Caco-2 (cell line): ENCODE results near the gene DHX32. TPM values are rescaled to one million over a fixed set of nuclear protein-coding genes. Genes with fewer than 3 reads are reported as not detected.

ENCODE experiments used
- BruUV-seq: library from RNA; stranded (reverse); fragments of 400-500 nt; replicated peaks from 2 replicates; lab custom pipeline; 2021; lab: Mats Ljungman, UMichigan
- CTCF ChIA-PET: fragments of 300-600 bp; sonication (Branson Sonifier 250); formaldehyde crosslinking; loops from one replicate; lab custom pipeline; 2022; ENCODE audit warnings: antibody characterized with exemption; lab: Charles Lee
- POLR2A ChIA-PET: fragments of 300-600 bp; sonication (Branson Sonifier 250); formaldehyde crosslinking; loops from one replicate; lab custom pipeline; 2022; ENCODE audit warnings: antibody characterized with exemption; lab: Charles Lee
- DNase-seq, 2 experiments: peaks; one replicate each; pipeline versions ENCODE4 v3.0.0 to v3.0.0-alpha.2; 2020 to 2022
- H3K27me3 ChIP-seq: replicated peaks from 2 replicates; pipeline ENCODE4 v1.6.0; 2011; ENCODE audit warnings: low read length; ENCODE audit not compliant: control insufficient read depth, insufficient read depth
- H3K36me3 ChIP-seq: 2 replicates; pipeline ENCODE4 v1.5.1; 2011; ENCODE audit warnings: low read length; ENCODE audit not compliant: control insufficient read depth, insufficient read depth
- H3K4me1 ChIP-seq: fragments of 250-450 bp; sonication (Bioruptor Pico); 2 replicates; pipeline ENCODE4 v1.5.1; 2020; ENCODE audit warnings: mild to moderate bottlenecking
- H3K4me3 ChIP-seq: 2 replicates; pipeline ENCODE4 v1.5.1; 2011; ENCODE audit warnings: low read depth, mild to moderate bottlenecking, control low read depth, low read length
- H3K9me3 ChIP-seq: fragments of 250-450 bp; sonication (Bioruptor Pico); 2 replicates; pipeline ENCODE4 v1.5.1; 2020; ENCODE audit warnings: mild to moderate bottlenecking, moderate library complexity
- H3K27ac Mint-ChIP-seq: one replicate; pipeline ENCODE4 v1.8.0; 2022; ENCODE audit warnings: mixed read lengths; ENCODE audit not compliant: unreplicated experiment
- H3K27me3 Mint-ChIP-seq: one replicate; pipeline ENCODE4 v1.8.0; 2022; ENCODE audit warnings: mixed read lengths; ENCODE audit not compliant: insufficient read depth, unreplicated experiment
- H3K36me3 Mint-ChIP-seq: one replicate; pipeline ENCODE4 v1.8.0; 2022; ENCODE audit warnings: mild to moderate bottlenecking, mixed read lengths; ENCODE audit not compliant: insufficient read depth, unreplicated experiment
- H3K4me1 Mint-ChIP-seq: one replicate; pipeline ENCODE4 v1.8.0; 2022; ENCODE audit warnings: low read depth, mixed read lengths; ENCODE audit not compliant: unreplicated experiment
- H3K4me3 Mint-ChIP-seq: one replicate; pipeline ENCODE4 v1.8.0; 2022; ENCODE audit warnings: mild to moderate bottlenecking, moderate library complexity, mixed read lengths; ENCODE audit not compliant: unreplicated experiment
- H3K9me3 Mint-ChIP-seq: one replicate; pipeline ENCODE4 v1.8.0; 2022; ENCODE audit warnings: mixed read lengths; ENCODE audit not compliant: unreplicated experiment
- CTCF ChIP-seq, 2 experiments: fragments of 200-600 bp in 1 of 2; IDR thresholded peaks; 1 replicate in 1 of 2; 2 replicates in 1 of 2; pipeline versions ENCODE4 v1.5.1 to v1.8.0; 2011 to 2022; ENCODE audit warnings: antibody characterized with exemption in 1 of 2, control low read depth in 1 of 2, inconsistent platforms in 1 of 2, low read depth in 1 of 2, low read length in 1 of 2, mild to moderate bottlenecking in 1 of 2, moderate library complexity in 1 of 2; ENCODE audit not compliant: insufficient read depth in 1 of 2, severe bottlenecking in 1 of 2, unreplicated experiment in 1 of 2
- intact Hi-C: fragments of 100-400 bp; cut with micrococcal nuclease; formaldehyde crosslinking; loops from one replicate; pipeline ENCODE4 v1.10.0; 2022; ENCODE audit not compliant: unreplicated experiment
- total RNA-seq: library from RNA; stranded (reverse); gene quantifications from 2 replicates; pipeline ENCODE4 v1.2.3, GENCODE V29; 2022

The DHX32 gene
- total RNA-seq, 1 experiment from 2014 or later = 25.0 TPM

DNA sequence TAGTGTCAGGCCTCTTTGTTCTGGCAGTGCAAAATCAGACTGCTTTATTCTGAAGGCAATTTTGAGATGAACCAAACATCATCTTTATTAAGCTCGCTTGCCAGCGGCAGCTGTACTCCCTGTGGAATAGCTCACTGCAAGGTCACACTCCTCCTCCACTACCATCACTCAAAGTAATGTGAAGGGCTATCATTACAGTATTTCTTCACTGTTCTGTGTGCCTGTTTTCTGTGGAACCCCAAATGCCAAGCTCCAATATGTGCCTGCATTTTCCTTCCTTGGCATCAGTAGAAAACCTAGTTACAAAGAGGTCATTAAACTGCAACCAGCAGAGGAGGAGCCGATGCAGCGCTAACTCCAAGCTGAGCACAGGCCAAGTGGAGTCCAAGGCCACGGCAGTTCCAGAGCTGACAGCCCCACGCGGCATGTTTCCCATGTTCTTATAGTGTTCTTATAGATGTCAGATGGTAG, 36.3 kb downstream of the DHX32 start:
- H3K36me3 ChIP-seq = peaks cover 5% of the 10 kb centered on the region
- no peak overlapping the region for H3K4me3 Mint-ChIP-seq
- no peak for DNase-seq
- POLR2A ChIA-PET = no interaction called here
- no TSS peak for BruUV-seq
- no peak overlapping the region for H3K27ac Mint-ChIP-seq
- no peak overlapping the region for H3K4me3 ChIP-seq
- TF ChIP-seq CTCF (IDR thresholded peaks at IDR 0.05; ENCODE audit: insufficient read depth in 1 of 2, low read depth in 1 of 2, low read length in 1 of 2, severe bottlenecking in 1 of 2, unreplicated experiment in 1 of 2) = no peak
- no peaks in the 10 kb centered on the region for H3K9me3 ChIP-seq
- CTCF ChIA-PET = no interaction called here
- H3K4me1 ChIP-seq = peaks cover 11% of the 10 kb centered on the region; the same call in 1 of the 2 replicates
- no peaks in the 10 kb centered on the region for H3K27me3 Mint-ChIP-seq
- H3K36me3 Mint-ChIP-seq = peaks cover 24% of the 10 kb centered on the region
- H3K4me1 Mint-ChIP-seq = no peaks in the 10 kb centered on the region
- H3K27me3 ChIP-seq = no peaks in the 10 kb centered on the region
- no peaks in the 10 kb centered on the region for H3K9me3 Mint-ChIP-seq
- intact Hi-C loops = no loop called here

- POLR2A ChIA-PET = interaction anchor here (0.7 kb wide), 1 partner anchor 888 kb away, joined by 3 read pairs; no protein-coding TSS in a partner anchor
- Mint-ChIP-seq H3K27ac (no peak overlapping the region), H3K36me3 (peaks cover 26% of the 10 kb centered on the region), H3K9me3 (no peaks in the 10 kb centered on the region), H3K4me1 (no peaks in the 10 kb centered on the region), H3K27me3 (no peaks in the 10 kb centered on the region), H3K4me3 (no peak overlapping the region)
- Histone ChIP-seq H3K4me1 (peaks cover 11% of the 10 kb centered on the region; the same call in 1 of the 2 replicates), H3K36me3 (peaks cover 5% of the 10 kb centered on the region), H3K4me3 (no peak overlapping the region), H3K9me3 (no peaks in the 10 kb centered on the region), H3K27me3 (no peaks in the 10 kb centered on the region)
- no TSS peak for BruUV-seq
- TF ChIP-seq CTCF (IDR thresholded peaks at IDR 0.05; ENCODE audit: insufficient read depth in 1 of 2, low read depth in 1 of 2, low read length in 1 of 2, severe bottlenecking in 1 of 2, unreplicated experiment in 1 of 2) = no peak
- intact Hi-C loops = no loop called here
- CTCF ChIA-PET = no interaction called here
- DNase-seq = no peak
Observed at GRCh38 chr10:125843603-125844329, 37.3 kb downstream of the DHX32 start.

GRCh38 chr10:125840955-125841354, 40.1 kb downstream of the DHX32 start:
- peak overlapping the region; percentile 46 for H3K27ac Mint-ChIP-seq
- Histone ChIP-seq H3K27me3 (no peaks in the 10 kb centered on the region), H3K36me3 (peaks cover 5% of the 10 kb centered on the region), H3K4me1 (peaks cover 11% of the 10 kb centered on the region; the same call in 1 of the 2 replicates), H3K9me3 (no peaks in the 10 kb centered on the region), H3K4me3 (no peak overlapping the region)
- CTCF ChIA-PET = no interaction called here
- H3K4me1 Mint-ChIP-seq = no peaks in the 10 kb centered on the region
- no peaks in the 10 kb centered on the region for H3K9me3 Mint-ChIP-seq
- POLR2A ChIA-PET = no interaction called here
- no TSS peak for BruUV-seq
- TF ChIP-seq CTCF (IDR thresholded peaks at IDR 0.05; ENCODE audit: insufficient read depth in 1 of 2, low read depth in 1 of 2, low read length in 1 of 2, severe bottlenecking in 1 of 2, unreplicated experiment in 1 of 2) = no peak
- no peaks in the 10 kb centered on the region for H3K27me3 Mint-ChIP-seq
- intact Hi-C loops = no loop called here
- H3K4me3 Mint-ChIP-seq = no peak overlapping the region
- peaks cover 38% of the 10 kb centered on the region for H3K36me3 Mint-ChIP-seq
- DNase-seq = no peak
